HCT116 (cell line): ENCODE results near the gene PYGO1.

Experiments used
- EGR1 ChIP-seq: IDR thresholded peaks from 2 replicates; pipeline ENCODE4 v1.6.1; 2012; ENCODE audit warnings: low read depth
- POLR2A ChIP-seq: IDR thresholded peaks from 2 replicates; pipeline ENCODE4 v1.7.0; 2011; ENCODE audit warnings: borderline replicate concordance; ENCODE audit not compliant: insufficient read depth, insufficient read length; ENCODE audit errors: extremely low read depth

DNA sequence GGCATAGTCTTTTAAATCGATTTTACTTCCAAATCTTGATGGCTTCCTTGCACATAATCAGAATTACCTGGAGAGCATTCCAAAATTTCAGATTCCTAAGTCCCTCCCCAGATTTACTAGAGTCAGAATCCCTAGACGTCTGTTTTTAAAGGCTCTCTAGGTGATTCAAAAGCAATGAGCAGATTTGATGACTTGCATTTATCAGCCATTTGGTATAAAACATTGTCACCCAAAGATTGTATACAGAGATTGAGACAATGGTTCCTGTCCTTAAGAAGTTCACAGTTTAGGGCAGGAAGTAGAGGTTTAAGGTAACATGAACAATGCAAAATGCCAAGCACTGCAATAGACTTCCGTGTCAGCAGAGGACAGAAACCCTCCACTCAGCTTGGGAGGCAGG, 2.6 kb upstream of the PYGO1 start:
- no peak for TF ChIP-seq POLR2A
- no peak for TF ChIP-seq EGR1
